Astrocyte of the cerebellum (primary cell): ENCODE results near the gene FRMD4A.

ENCODE experiments used
- DNase-seq: peaks from one replicate; pipeline ENCODE4 v3.0.0-alpha.2; 2011; ENCODE audit warnings: low read depth
- H3K4me3 ChIP-seq: 2 replicates; pipeline ENCODE4 v1.5.1; 2011; ENCODE audit warnings: mild to moderate bottlenecking, low read depth, low read length, moderate library complexity
- CTCF ChIP-seq: IDR thresholded peaks from 2 replicates; pipeline ENCODE4 v1.5.1; 2012; ENCODE audit warnings: low read length, low read depth, moderate library complexity, mild to moderate bottlenecking; ENCODE audit errors: missing control alignments
- in situ Hi-C: cut with HindIII; loops from 2 replicates; pipeline ENCODE4 v1.10.0; 2017; ENCODE audit warnings: low sequenced_read_pairs

FRMD4A gene

GRCh38 chr10:14120812-14121211 lies 209.9 kb downstream of the FRMD4A start:
- no peak overlapping the region for H3K4me3 ChIP-seq
- DNase-seq: no peak
- in situ Hi-C loops: no loop called here
- no peak for TF ChIP-seq CTCF

- in situ Hi-C loops: no loop called here
- DNase-seq: no peak
- no peak for TF ChIP-seq CTCF
- H3K4me3 ChIP-seq: no peak overlapping the region
Observed at GRCh38 chr10:14118953-14119352, 211.8 kb downstream of the FRMD4A start.

DNA sequence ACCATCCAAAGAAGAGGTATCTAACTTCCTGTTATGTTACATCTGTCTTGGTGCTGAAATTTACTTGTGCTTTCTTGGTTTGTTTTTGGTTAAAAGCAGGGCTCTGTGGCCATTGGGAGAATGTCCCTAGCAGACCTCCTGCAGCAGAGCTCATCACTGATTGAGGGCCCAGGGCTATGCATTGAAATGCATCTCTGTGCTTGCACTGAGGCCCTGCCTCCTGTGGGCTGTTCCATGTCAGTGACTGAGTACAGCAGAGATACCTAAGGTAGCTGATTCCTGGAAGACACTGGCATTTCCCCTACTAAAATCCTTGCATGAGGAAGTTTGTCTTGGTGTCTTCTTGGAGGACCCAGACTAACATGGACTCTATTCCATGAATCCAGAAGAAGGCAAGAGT lies 213.9 kb downstream of the FRMD4A start:
- TF ChIP-seq CTCF: no peak
- no peak for DNase-seq

GRCh38 chr10:14116021-14116420 lies 214.7 kb downstream of the FRMD4A start:
- no peak overlapping the region for H3K4me3 ChIP-seq
- DNase-seq: no peak
- no peak for TF ChIP-seq CTCF
- in situ Hi-C loops: no loop called here

More for the DNA sequence above, 213.9 kb downstream of the FRMD4A start:
- in situ Hi-C loops: no loop called here
- H3K4me3 ChIP-seq: no peak overlapping the region

DNA sequence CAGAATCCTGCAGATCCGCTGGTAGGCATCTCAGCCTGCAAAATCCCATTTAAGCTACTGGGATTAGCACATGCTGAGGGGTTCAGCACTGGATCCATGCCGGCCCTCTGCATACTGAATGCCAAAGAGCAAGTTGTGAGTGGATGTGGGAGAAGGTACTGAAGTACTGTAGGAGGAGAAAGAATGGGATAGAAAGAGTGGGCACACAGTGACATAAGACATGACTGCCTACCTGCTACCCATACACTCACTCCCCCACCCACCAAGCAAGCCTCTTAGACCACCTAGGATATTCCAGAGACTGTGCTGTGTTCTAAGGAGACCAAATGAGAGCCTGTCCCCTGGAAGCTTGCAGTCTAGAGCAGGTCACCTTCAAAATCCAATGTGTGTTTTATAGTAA lies 215.9 kb downstream of the FRMD4A start:
- DNase-seq: no peak
- no peak for TF ChIP-seq CTCF
- in situ Hi-C loops: no loop called here
- H3K4me3 ChIP-seq: no peak overlapping the region

DNA sequence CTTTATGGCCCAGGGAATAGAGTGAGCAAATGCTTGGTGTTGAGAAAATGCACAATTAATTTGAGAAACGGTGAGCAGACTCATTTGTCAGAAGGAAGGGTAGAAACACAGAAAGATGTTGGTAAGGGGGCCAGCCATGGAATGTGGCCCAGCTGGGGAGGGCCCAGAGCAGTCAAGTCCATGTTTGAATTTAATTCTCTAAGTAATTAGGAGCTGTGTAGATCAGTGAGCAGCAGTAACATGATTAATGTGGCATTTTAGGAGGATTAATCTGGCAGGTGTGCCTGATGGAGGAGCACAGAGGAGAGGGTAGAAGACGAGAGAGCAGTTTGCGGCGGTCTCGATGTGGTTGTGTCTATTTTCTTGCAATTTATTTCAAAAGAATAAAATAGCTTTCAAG lies 218.7 kb downstream of the FRMD4A start:
- no peak overlapping the region for H3K4me3 ChIP-seq
- in situ Hi-C loops: no loop called here
- no peak for TF ChIP-seq CTCF
- no peak for DNase-seq

DNA sequence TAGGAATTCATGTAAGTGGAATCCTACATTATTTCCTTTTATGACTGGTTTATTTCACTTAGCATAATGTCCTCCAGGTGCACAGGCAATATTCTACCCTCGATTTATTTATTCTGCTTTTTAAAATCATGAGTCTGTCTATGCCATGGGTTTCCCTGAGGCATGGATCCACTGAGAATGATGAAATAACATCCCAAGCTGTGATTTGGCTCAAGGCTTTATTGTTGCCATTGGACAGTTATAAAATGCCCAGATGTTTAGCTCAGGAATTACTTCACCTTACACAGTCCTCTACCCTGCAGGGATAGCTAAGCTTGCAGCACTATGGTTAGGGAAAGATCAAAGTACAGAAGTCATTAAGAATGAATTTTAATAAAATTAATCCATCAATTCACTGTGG lies 219.5 kb downstream of the FRMD4A start:
- H3K4me3 ChIP-seq: no peak overlapping the region
- no peak for TF ChIP-seq CTCF
- DNase-seq: no peak
- in situ Hi-C loops: no loop called here
